GM18870 (cell line): ENCODE results near the gene CMTM1.
"Not testable (repeated sequence)": the region's sequence is repeated elsewhere in the genome, so short reads cannot be mapped to it uniquely, and the experiment has no call there.

ENCODE experiments used
- ATAC-seq: cut with Tn5 transposase; IDR thresholded peaks from one replicate; pipeline ENCODE4 v1.9.1; 2021; ENCODE audit warnings: moderate library complexity; ENCODE audit not compliant: unreplicated experiment

The CMTM1 gene

GRCh38 chr16:66610111-66610820 lies 44.0 kb downstream of the CMTM1 start:
- ATAC-seq = no peak

GRCh38 chr16:66611911-66612310 lies 45.7 kb downstream of the CMTM1 start:
- ATAC-seq = not testable (repeated sequence)

GRCh38 chr16:66612422-66612821 lies 46.2 kb downstream of the CMTM1 start:
- no peak for ATAC-seq

GRCh38 chr16:66614161-66614802 lies 48.0 kb downstream of the CMTM1 start:
- ATAC-seq = no peak

- ATAC-seq = no peak
Observed at GRCh38 chr16:66616169-66616568, 49.9 kb downstream of the CMTM1 start.

- no peak for ATAC-seq
Observed at GRCh38 chr16:66616592-66616991, 50.4 kb downstream of the CMTM1 start.

- no peak for ATAC-seq
Observed at GRCh38 chr16:66617010-66617434, 50.8 kb downstream of the CMTM1 start.

GRCh38 chr16:66617728-66618127 lies 51.5 kb downstream of the CMTM1 start:
- no peak for ATAC-seq

GRCh38 chr16:66618588-66619375 lies 52.5 kb downstream of the CMTM1 start:
- no peak for ATAC-seq

- no peak for ATAC-seq
Observed at GRCh38 chr16:66619534-66620428, 53.5 kb downstream of the CMTM1 start.

GRCh38 chr16:66620429-66620795 lies 54.2 kb downstream of the CMTM1 start:
- ATAC-seq = no peak

GRCh38 chr16:66621973-66622372 lies 55.7 kb downstream of the CMTM1 start:
- ATAC-seq = no peak

GRCh38 chr16:66622863-66623262 lies 56.6 kb downstream of the CMTM1 start:
- ATAC-seq = no peak

- ATAC-seq = no peak
Observed at GRCh38 chr16:66623755-66624154, 57.5 kb downstream of the CMTM1 start.

- ATAC-seq = not testable (repeated sequence)
Observed at GRCh38 chr16:66627611-66628378, 61.6 kb downstream of the CMTM1 start.
